Glomerular visceral epithelial cell (primary cell): Measurements from ENCODE around the gene PPP2R2D.

Source experiments
- DNase-seq: peaks from one replicate; pipeline ENCODE4 v3.0.0-alpha.2; 2016; ENCODE audit errors: extremely low spot score

Gene PPP2R2D

GRCh38 chr10:131888186-131888604 is 12.6 kb upstream of the PPP2R2D start:
- no peak for DNase-seq

- DNase-seq: no peak
Measured at GRCh38 chr10:131889755-131890154, 11.1 kb upstream of the PPP2R2D start.

GRCh38 chr10:131890276-131891195 is 10.3 kb upstream of the PPP2R2D start:
- no peak for DNase-seq

GRCh38 chr10:131891196-131891928 is 9.4 kb upstream of the PPP2R2D start:
- peak; percentile 42 for DNase-seq

GRCh38 chr10:131891929-131892805 is 8.6 kb upstream of the PPP2R2D start:
- DNase-seq: no peak

- DNase-seq: no peak
Measured at GRCh38 chr10:131892806-131893675, 7.8 kb upstream of the PPP2R2D start.

- no peak for DNase-seq
Measured at GRCh38 chr10:131895116-131895515, 5.7 kb upstream of the PPP2R2D start.

GRCh38 chr10:131896403-131896802 is 4.4 kb upstream of the PPP2R2D start:
- no peak for DNase-seq

GRCh38 chr10:131897297-131897899 is 3.4 kb upstream of the PPP2R2D start:
- no peak for DNase-seq

GRCh38 chr10:131898061-131898460 is 2.7 kb upstream of the PPP2R2D start:
- DNase-seq: no peak

GRCh38 chr10:131898713-131899112 is 2.1 kb upstream of the PPP2R2D start:
- DNase-seq: no peak

GRCh38 chr10:131899116-131899690 is 1.6 kb upstream of the PPP2R2D start:
- no peak for DNase-seq

- DNase-seq: peak; percentile 26
Measured at GRCh38 chr10:131899695-131900349, 986 bp upstream of the PPP2R2D start.

GRCh38 chr10:131901181-131901829 is 497 bp downstream of the PPP2R2D start:
- peak; percentile 30 for DNase-seq

- no peak for DNase-seq
Measured at GRCh38 chr10:131902211-131902610, 1.4 kb downstream of the PPP2R2D start.

GRCh38 chr10:131902691-131903090 is 1.9 kb downstream of the PPP2R2D start:
- no peak for DNase-seq

- no peak for DNase-seq
Measured at GRCh38 chr10:131905267-131905571, 4.4 kb downstream of the PPP2R2D start.

GRCh38 chr10:131905603-131906268 is 4.9 kb downstream of the PPP2R2D start:
- no peak for DNase-seq

- DNase-seq: no peak
Measured at GRCh38 chr10:131906269-131906639, 5.4 kb downstream of the PPP2R2D start.
